NCI-H524 (cell line): ENCODE data around the gene MEF2B.
"Not testable (repeated sequence)": the region's sequence is repeated elsewhere in the genome, so short reads cannot be mapped to it uniquely, and the experiment has no call there.

Experiments
- DNase-seq, 2 experiments: peaks; one replicate each; lab custom pipeline; 2025; lab: John Stamatoyannopoulos, UW

MEF2B gene

GRCh38 chr19:19155495-19156219 is 14.4 kb downstream of the MEF2B start:
- no peak for DNase-seq

- DNase-seq = no peak
These were observed 15.1 kb downstream of the MEF2B start for GRCh38 chr19:19154768-19155494.

- no peak for DNase-seq
These were observed 17.2 kb downstream of the MEF2B start for GRCh38 chr19:19152668-19153384.

GRCh38 chr19:19151418-19151817 is 18.6 kb downstream of the MEF2B start:
- DNase-seq = no peak

GRCh38 chr19:19149435-19149834 is 20.6 kb downstream of the MEF2B start:
- no peak for DNase-seq

GRCh38 chr19:19148504-19148903 is 21.6 kb downstream of the MEF2B start:
- DNase-seq = not testable (repeated sequence)

GRCh38 chr19:19147344-19147743 is 22.7 kb downstream of the MEF2B start:
- no peak for DNase-seq

GRCh38 chr19:19146865-19147264 is 23.2 kb downstream of the MEF2B start:
- no peak for DNase-seq

GRCh38 chr19:19145684-19146608 is 24.1 kb downstream of the MEF2B start:
- peak; percentile 50 to 63 for DNase-seq

GRCh38 chr19:19145281-19145680 is 24.8 kb downstream of the MEF2B start:
- no peak for DNase-seq

- DNase-seq = no peak
These were observed 27.7 kb downstream of the MEF2B start for GRCh38 chr19:19142347-19142746.

- DNase-seq = no peak
These were observed 29.6 kb downstream of the MEF2B start for GRCh38 chr19:19140476-19140875.

GRCh38 chr19:19139876-19140229 is 30.2 kb downstream of the MEF2B start:
- no peak for DNase-seq

- DNase-seq = peak; percentile 96 to 99
These were observed 31.7 kb downstream of the MEF2B start, which contains the start of gene TMEM161A for GRCh38 chr19:19138109-19138981. TSS of gene TMEM161A (minus strand) at chr19:19138478. CDS start at chr19:19138428, 50 bp downstream.

GRCh38 chr19:19137556-19138108 is 32.4 kb downstream of the MEF2B start:
- peak in 1 of 2 experiments; percentile 34 for DNase-seq

- DNase-seq = not testable (repeated sequence)
These were observed 34.4 kb downstream of the MEF2B start for GRCh38 chr19:19135713-19136112.

- peak in 1 of 2 experiments; percentile 60 for DNase-seq
These were observed 35.3 kb downstream of the MEF2B start for GRCh38 chr19:19134687-19135158.

- no peak for DNase-seq
These were observed 36.1 kb downstream of the MEF2B start for GRCh38 chr19:19133985-19134384.

- DNase-seq = no peak
These were observed 37.2 kb downstream of the MEF2B start for GRCh38 chr19:19132912-19133311.

GRCh38 chr19:19131989-19132388 is 38.1 kb downstream of the MEF2B start:
- no peak for DNase-seq
